HL-60 (cell line): ENCODE measurements around the gene CTNNA3.

Source experiments
- DNase-seq, 2 experiments: peaks; one replicate each; pipeline ENCODE4 v3.0.0-alpha.2; 2010 to 2020; ENCODE audit warnings: low read depth in 1 of 2, low spot score in 1 of 2
- H3K27ac ChIP-seq: fragments of 250-450 bp; sonication (Bioruptor Pico); replicated peaks from 2 replicates; pipeline ENCODE4 v1.5.1; 2020; ENCODE audit warnings: mild to moderate bottlenecking, moderate library complexity
- H3K27me3 ChIP-seq: fragments of 250-450 bp; sonication (Bioruptor Pico); 2 replicates; pipeline ENCODE4 v1.5.1; 2021; ENCODE audit warnings: mild to moderate bottlenecking, moderate library complexity; ENCODE audit not compliant: insufficient read depth, poor library complexity, severe bottlenecking
- H3K4me3 ChIP-seq: replicated peaks from 2 replicates; pipeline ENCODE4 v1.5.1; 2011; ENCODE audit warnings: mild to moderate bottlenecking, control low read depth, low read length; ENCODE audit not compliant: insufficient read depth
- GABPA ChIP-seq: IDR thresholded peaks from 2 replicates; pipeline ENCODE4 v1.6.1; 2012; ENCODE audit warnings: low read depth
- POLR2AphosphoS5 ChIP-seq: IDR thresholded peaks from 2 replicates; pipeline ENCODE4 v1.6.1; 2012; ENCODE audit warnings: low read depth
- SPI1 ChIP-seq: IDR thresholded peaks from 2 replicates; pipeline ENCODE4 v1.6.1; 2012; ENCODE audit warnings: low read depth, mild to moderate bottlenecking, borderline replicate concordance
- TF ChIP-seq, protein P1 (sequence below): IDR thresholded peaks from one replicate; pipeline ENCODE4 v1.5.1; 2011; ENCODE audit warnings: low read length, control low read depth, inconsistent platforms; ENCODE audit not compliant: insufficient read depth
- TF ChIP-seq, protein P2 (sequence below): IDR thresholded peaks from 2 replicates; pipeline ENCODE4 v1.6.1; 2012; ENCODE audit warnings: low read depth; ENCODE audit not compliant: insufficient replicate concordance

The CTNNA3 gene

DNA sequence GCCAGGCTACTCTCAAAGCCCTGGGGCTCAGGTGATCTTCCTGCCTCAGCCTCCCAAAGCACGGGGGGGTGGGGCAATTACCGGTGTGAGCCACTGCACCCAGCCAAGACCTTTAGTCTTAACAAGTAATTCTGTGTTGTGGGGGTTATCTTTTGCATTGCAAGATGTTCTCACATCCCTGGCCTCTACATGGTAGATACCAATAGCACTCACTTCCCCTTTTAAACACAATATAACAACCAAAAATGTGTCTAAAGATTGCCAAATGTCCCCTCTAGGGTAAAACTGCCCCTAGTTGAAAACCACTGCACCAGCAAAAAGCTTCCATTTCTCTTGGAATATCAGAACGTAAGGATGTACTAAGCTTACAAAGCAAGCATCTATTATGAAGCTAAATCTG lies 225.0 kb downstream of the CTNNA3 start:
- no peak for TF ChIP-seq POLR2AphosphoS5
- peak; percentile 89 for TF ChIP-seq SPI1
- TF ChIP-seq, protein P1, sequence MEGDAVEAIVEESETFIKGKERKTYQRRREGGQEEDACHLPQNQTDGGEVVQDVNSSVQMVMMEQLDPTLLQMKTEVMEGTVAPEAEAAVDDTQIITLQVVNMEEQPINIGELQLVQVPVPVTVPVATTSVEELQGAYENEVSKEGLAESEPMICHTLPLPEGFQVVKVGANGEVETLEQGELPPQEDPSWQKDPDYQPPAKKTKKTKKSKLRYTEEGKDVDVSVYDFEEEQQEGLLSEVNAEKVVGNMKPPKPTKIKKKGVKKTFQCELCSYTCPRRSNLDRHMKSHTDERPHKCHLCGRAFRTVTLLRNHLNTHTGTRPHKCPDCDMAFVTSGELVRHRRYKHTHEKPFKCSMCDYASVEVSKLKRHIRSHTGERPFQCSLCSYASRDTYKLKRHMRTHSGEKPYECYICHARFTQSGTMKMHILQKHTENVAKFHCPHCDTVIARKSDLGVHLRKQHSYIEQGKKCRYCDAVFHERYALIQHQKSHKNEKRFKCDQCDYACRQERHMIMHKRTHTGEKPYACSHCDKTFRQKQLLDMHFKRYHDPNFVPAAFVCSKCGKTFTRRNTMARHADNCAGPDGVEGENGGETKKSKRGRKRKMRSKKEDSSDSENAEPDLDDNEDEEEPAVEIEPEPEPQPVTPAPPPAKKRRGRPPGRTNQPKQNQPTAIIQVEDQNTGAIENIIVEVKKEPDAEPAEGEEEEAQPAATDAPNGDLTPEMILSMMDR = no peak
- TF ChIP-seq GABPA = no peak
- peak; percentile 0 to 7 for DNase-seq
- H3K27me3 ChIP-seq = no peaks in the 10 kb centered on the region
- no peak overlapping the region for H3K27ac ChIP-seq
- no peak overlapping the region for H3K4me3 ChIP-seq

DNA sequence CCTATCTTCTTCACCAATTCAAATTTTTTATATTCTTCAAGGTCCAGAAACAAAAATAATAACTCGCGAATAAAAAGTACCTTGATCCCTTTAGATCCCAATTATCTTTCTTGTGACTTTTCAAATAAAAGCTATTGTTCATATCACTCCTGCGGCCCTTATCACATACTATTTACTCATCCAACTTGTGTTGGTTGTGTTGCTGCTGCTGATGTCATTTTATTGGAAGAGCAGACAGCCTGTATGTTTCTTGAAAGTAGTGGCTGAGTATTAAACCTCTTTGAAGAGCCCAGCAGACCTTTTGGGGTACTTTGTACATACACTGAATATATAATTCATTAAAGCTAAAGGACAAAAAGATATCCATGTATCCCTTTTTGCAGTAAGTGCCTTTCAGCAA lies 231.7 kb downstream of the CTNNA3 start:
- no peaks in the 10 kb centered on the region for H3K27me3 ChIP-seq
- DNase-seq = no peak
- H3K4me3 ChIP-seq = no peak overlapping the region
- no peak overlapping the region for H3K27ac ChIP-seq
- TF ChIP-seq POLR2AphosphoS5 (no peak), SPI1 (no peak), GABPA (no peak)
- TF ChIP-seq, protein P1 = no peak
- TF ChIP-seq, protein P2, sequence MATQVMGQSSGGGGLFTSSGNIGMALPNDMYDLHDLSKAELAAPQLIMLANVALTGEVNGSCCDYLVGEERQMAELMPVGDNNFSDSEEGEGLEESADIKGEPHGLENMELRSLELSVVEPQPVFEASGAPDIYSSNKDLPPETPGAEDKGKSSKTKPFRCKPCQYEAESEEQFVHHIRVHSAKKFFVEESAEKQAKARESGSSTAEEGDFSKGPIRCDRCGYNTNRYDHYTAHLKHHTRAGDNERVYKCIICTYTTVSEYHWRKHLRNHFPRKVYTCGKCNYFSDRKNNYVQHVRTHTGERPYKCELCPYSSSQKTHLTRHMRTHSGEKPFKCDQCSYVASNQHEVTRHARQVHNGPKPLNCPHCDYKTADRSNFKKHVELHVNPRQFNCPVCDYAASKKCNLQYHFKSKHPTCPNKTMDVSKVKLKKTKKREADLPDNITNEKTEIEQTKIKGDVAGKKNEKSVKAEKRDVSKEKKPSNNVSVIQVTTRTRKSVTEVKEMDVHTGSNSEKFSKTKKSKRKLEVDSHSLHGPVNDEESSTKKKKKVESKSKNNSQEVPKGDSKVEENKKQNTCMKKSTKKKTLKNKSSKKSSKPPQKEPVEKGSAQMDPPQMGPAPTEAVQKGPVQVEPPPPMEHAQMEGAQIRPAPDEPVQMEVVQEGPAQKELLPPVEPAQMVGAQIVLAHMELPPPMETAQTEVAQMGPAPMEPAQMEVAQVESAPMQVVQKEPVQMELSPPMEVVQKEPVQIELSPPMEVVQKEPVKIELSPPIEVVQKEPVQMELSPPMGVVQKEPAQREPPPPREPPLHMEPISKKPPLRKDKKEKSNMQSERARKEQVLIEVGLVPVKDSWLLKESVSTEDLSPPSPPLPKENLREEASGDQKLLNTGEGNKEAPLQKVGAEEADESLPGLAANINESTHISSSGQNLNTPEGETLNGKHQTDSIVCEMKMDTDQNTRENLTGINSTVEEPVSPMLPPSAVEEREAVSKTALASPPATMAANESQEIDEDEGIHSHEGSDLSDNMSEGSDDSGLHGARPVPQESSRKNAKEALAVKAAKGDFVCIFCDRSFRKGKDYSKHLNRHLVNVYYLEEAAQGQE = no peak

DNA sequence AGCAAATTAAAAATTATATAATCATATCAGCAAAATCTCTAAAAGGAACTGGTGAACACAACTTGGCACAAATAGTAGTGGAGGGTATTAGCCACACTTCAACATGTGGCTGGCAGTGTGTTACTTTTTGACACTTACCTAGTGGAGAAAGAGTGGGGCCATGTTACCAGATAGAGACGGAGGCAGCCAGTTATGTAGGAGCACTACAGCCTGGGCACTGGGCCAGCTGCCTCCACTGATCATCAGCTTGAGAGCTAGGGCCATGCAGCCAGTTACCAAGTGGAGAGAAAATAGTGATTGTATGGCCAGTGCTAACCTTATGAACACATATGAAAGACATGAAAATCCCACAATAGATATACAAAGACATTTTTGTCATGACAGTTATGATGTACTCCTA lies 243.1 kb downstream of the CTNNA3 start:
- no peak for DNase-seq
- TF ChIP-seq, protein P2 = no peak
- TF ChIP-seq SPI1 (no peak), GABPA (no peak), POLR2AphosphoS5 (no peak)
- TF ChIP-seq, protein P1 = no peak
- H3K4me3 ChIP-seq = no peak overlapping the region

DNA sequence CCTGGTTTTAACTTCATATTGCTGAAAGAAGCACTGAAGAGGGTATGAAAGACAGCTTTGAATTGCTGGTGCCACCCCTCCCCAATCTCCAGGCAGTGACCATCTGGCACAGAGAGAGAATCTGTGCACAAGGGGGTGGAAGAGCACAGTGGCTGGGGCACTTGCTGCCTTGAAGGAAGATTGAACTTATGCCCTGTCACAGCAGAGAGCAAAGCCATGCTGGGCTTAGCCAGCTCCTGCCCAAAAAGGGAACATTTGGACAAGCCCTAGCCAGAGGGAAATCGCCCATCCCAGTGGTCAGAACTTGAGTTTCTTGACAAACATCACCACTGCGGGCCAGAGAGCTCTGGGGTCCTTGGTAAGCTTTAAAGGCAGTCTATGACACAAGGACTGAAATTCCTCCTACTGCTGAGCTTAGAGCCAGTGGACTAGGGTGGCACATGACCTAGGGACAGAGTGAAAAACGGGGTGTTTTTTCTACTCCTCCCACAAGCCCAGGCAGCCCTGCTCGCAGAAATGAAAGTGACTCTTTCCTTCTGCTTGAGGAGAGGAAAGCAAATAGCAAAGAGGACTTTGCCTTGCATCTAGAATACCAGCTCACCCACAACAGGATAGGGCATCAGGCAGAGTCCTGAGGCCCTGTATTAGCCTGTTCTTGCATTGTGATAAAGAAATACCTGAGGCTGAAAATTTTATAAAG lies 257.2 kb downstream of the CTNNA3 start:
- TF ChIP-seq POLR2AphosphoS5 = no peak
- TF ChIP-seq, protein P1 = no peak
- TF ChIP-seq GABPA = no peak
- TF ChIP-seq, protein P2 = no peak
- TF ChIP-seq SPI1 = no peak
- DNase-seq = no peak
- no peak overlapping the region for H3K4me3 ChIP-seq
- H3K27me3 ChIP-seq = no peaks in the 10 kb centered on the region
- no peak overlapping the region for H3K27ac ChIP-seq

More for the DNA sequence above, 243.1 kb downstream of the CTNNA3 start:
- Histone ChIP-seq H3K27me3 (no peaks in the 10 kb centered on the region), H3K27ac (no peak overlapping the region)
